Nephron progenitor cell (in vitro differentiated cells): ENCODE data around the gene ATP8B3.

Experiments
- DNase-seq: peaks from one replicate; pipeline ENCODE4 v3.0.0; 2021
- H3K27ac Mint-ChIP-seq: 2 replicates; pipeline ENCODE4 v1.8.0; 2021; ENCODE audit warnings: mild to moderate bottlenecking, moderate library complexity, mixed read lengths
- H3K27me3 Mint-ChIP-seq: 2 replicates; pipeline ENCODE4 v1.8.0; 2021; ENCODE audit warnings: mild to moderate bottlenecking, low read depth, mixed read lengths; ENCODE audit not compliant: poor library complexity
- H3K36me3 Mint-ChIP-seq: 2 replicates; pipeline ENCODE4 v1.8.0; 2021; ENCODE audit warnings: low read depth, mixed read lengths
- H3K4me1 Mint-ChIP-seq: 2 replicates; pipeline ENCODE4 v1.8.0; 2021; ENCODE audit warnings: mixed read lengths
- H3K4me3 Mint-ChIP-seq: 2 replicates; pipeline ENCODE4 v1.8.0; 2021; ENCODE audit warnings: mild to moderate bottlenecking, moderate library complexity, mixed read lengths
- H3K9me3 Mint-ChIP-seq: 2 replicates; pipeline ENCODE4 v1.8.0; 2021; ENCODE audit warnings: mild to moderate bottlenecking, moderate library complexity, mixed read lengths
- CTCF ChIP-seq: fragments of 200-600 bp; sonication (generic); IDR thresholded peaks from 2 replicates; pipeline ENCODE4 v1.5.0; 2021; ENCODE audit warnings: antibody characterized with exemption

Gene ATP8B3

DNA sequence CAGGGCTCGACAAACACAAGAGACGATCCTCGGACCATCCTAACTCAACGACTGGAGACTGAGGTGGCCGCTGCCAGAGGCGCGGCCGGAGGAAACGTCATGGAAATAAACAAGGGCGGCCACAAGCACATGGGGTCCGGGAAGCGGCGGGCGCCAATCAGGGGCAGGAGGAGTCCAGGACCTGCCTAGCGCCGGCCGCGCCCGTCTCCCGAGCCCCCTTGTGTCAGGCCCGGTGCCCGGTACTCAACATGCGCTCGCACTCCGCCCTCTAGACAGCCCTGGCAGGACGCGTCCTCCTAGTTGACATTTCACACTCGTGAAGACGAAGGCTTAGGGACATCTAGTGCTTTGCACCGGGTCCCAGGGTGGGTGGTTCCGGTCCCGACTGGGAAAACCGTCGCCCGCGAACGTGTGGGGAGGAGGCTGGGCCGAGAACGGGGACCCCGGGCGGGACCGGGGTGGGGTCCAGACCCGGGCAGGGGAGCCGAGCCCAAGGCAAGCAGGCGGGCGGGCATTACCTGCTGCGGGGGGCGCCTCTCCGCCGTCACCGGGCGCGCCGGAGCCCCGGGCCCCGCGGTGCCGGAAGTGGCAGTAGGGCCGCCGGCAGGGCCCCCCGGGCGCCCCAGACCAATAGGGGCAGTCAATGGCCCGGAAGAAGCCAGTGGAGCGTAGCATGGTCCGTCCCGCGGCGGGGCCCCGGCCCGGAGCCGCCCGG is 35.8 kb upstream of the ATP8B3 start:
- H3K4me1 Mint-ChIP-seq = peaks cover 40% of the 10 kb centered on the region
- peak overlapping the region; percentile 98 for H3K27ac Mint-ChIP-seq
- no peaks in the 10 kb centered on the region for H3K9me3 Mint-ChIP-seq
- no peak for TF ChIP-seq CTCF
- peak overlapping the region; percentile 95 for H3K4me3 Mint-ChIP-seq
- peaks cover 3% of the 10 kb centered on the region for H3K27me3 Mint-ChIP-seq
- no peaks in the 10 kb centered on the region for H3K36me3 Mint-ChIP-seq
- DNase-seq = peak; percentile 63

DNA sequence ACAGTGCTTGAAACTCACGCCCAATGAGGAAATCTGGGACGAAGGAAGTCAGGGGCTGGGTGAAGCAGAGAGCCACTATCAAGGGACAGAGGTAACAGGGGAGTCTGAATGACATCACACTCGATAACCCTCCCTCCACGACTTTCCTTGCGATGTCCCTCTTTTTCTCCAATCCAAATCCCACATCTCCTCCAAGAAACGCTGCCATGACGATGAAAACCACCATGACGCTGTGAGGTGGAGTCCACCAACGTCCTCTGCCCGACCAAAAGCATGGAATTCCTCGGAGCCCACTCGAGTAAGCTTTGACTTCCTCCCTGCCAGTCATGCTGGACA is 35.2 kb upstream of the ATP8B3 start:
- Mint-ChIP-seq H3K4me3 (peak overlapping the region; percentile 95), H3K9me3 (no peaks in the 10 kb centered on the region), H3K27me3 (peaks cover 3% of the 10 kb centered on the region), H3K36me3 (no peaks in the 10 kb centered on the region), H3K27ac (peak overlapping the region; percentile 98), H3K4me1 (peaks cover 46% of the 10 kb centered on the region)
- DNase-seq = no peak
- TF ChIP-seq CTCF = no peak

- Mint-ChIP-seq H3K4me1 (peaks cover 52% of the 10 kb centered on the region), H3K36me3 (no peaks in the 10 kb centered on the region), H3K4me3 (peak overlapping the region; percentile 95), H3K27ac (peak overlapping the region; percentile 98), H3K9me3 (no peaks in the 10 kb centered on the region), H3K27me3 (peaks cover 3% of the 10 kb centered on the region)
- TF ChIP-seq CTCF = no peak
- no peak for DNase-seq
Observed at GRCh38 chr19:1846517-1847204, 34.6 kb upstream of the ATP8B3 start.

DNA sequence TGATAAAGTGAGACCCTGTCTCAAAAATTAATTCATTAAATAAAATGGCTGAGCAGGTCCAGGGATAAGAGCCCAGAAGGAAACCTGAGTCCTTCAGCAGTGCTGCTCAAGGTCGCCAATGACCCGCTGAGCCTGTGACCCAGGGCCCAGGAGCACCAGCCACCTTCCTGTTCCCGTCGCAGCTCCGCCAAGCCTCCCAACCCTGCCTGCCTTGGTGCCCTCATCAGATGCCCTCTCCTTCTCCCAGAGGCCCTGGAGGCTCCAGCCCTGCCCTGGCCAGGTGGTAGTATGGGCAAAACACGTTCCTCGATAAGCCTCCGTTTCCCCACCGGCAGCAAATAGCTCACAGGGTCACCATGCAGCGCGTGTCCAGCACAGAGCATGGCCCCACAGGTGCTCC is 33.6 kb upstream of the ATP8B3 start:
- Mint-ChIP-seq H3K27me3 (peaks cover 3% of the 10 kb centered on the region), H3K9me3 (no peaks in the 10 kb centered on the region), H3K36me3 (no peaks in the 10 kb centered on the region), H3K4me3 (no peak overlapping the region), H3K27ac (peak overlapping the region; percentile 90), H3K4me1 (peaks cover 55% of the 10 kb centered on the region)
- no peak for TF ChIP-seq CTCF
- no peak for DNase-seq

DNA sequence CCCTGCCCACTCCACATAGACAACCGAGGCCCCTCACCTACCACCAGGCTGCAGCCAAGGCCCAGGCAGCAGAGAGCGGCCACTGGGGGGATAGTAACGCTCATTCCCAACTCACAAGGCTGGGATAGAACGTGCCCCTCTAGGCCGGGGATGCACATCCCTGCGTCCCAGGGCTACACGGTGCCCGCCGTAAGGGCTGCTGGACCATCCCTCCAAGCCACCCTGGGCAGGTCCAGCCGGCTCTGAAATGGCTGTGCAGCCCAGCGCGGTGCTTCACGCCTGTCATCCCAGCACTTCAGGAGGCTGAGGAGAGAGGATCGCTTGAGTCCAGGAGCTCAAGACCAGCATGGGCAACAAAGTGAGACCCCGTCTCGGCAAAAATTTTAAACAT is 33.0 kb upstream of the ATP8B3 start:
- DNase-seq = no peak
- peaks cover 58% of the 10 kb centered on the region for H3K4me1 Mint-ChIP-seq
- H3K4me3 Mint-ChIP-seq = no peak overlapping the region
- H3K27ac Mint-ChIP-seq = no peak overlapping the region
- TF ChIP-seq CTCF = no peak
- H3K36me3 Mint-ChIP-seq = no peaks in the 10 kb centered on the region
- H3K9me3 Mint-ChIP-seq = no peaks in the 10 kb centered on the region
- peaks cover 3% of the 10 kb centered on the region for H3K27me3 Mint-ChIP-seq
